HG02610 (cell line): ENCODE measurements around the gene TBL2.
"Not testable (repeated sequence)": the region's sequence is repeated elsewhere in the genome, so short reads cannot be mapped to it uniquely, and the experiment has no call there.

Source experiments
- ATAC-seq: cut with Tn5 transposase; IDR thresholded peaks from one replicate; pipeline ENCODE4 v1.9.1; 2021; ENCODE audit warnings: mild to moderate bottlenecking, moderate library complexity; ENCODE audit not compliant: unreplicated experiment

TBL2 gene, protein sequence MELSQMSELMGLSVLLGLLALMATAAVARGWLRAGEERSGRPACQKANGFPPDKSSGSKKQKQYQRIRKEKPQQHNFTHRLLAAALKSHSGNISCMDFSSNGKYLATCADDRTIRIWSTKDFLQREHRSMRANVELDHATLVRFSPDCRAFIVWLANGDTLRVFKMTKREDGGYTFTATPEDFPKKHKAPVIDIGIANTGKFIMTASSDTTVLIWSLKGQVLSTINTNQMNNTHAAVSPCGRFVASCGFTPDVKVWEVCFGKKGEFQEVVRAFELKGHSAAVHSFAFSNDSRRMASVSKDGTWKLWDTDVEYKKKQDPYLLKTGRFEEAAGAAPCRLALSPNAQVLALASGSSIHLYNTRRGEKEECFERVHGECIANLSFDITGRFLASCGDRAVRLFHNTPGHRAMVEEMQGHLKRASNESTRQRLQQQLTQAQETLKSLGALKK

DNA sequence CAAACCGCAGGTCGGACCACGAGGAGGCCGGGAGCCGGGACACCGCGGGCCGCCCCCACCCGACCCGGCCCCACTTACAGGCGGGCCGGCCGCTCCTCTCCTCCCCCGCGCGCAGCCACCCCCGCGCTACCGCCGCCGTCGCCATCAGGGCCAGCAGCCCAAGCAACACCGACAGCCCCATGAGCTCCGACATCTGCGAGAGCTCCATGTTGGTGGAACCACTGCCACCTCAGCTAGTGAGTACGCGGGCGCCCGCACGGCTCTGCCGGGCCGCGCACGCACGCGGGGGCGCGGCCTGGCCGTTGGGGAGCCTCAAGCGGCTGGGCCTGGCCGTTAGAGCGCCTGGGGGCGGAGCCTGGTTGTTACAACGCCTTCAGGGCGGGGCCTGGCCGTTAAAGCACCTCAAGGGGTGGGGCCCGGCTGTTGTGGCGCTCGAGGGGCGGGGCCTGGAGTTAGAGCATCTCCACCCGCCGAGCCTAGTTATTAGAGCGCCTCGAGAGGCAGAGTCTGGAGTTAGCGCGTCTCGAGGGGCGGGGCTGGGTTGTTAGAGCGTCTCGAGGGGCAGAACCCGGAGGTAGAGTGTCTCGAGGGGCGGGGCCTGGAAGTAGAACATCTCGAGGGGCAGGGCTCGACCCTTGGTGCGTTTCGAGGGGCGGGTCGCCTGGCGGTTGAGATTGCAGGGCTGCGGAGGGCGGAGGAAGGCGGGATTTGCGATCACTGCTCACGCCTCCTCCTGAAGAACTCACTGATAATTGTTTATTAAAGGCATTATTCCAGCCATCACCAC is at the start of gene TBL2:
TSS of gene TBL2 (minus strand) at position 238 of the 787 bp plus-strand sequence. CDS start at position 208, 30 bp downstream.
- ATAC-seq = peak; percentile 89

DNA sequence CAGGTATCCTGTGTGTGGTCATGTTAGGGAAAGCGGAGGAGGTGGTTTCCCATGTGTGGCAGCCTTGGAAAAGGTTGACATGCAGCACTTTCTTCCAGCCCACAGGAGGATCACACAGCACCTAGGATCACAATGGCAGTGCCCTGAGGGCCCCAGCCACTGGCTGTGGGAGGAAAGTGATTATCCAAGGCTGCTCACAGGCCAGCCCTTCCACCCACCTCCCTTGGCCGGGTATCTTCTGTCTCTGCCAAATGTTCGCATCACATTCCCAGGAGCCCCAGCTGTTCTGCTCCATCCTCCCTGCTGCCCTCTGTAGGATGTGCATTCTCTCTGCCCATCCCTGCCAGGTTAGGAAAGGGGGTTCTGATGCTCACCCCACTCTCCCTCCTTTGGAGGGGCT is 48.4 kb upstream of the TBL2 start:
- ATAC-seq = no peak

DNA sequence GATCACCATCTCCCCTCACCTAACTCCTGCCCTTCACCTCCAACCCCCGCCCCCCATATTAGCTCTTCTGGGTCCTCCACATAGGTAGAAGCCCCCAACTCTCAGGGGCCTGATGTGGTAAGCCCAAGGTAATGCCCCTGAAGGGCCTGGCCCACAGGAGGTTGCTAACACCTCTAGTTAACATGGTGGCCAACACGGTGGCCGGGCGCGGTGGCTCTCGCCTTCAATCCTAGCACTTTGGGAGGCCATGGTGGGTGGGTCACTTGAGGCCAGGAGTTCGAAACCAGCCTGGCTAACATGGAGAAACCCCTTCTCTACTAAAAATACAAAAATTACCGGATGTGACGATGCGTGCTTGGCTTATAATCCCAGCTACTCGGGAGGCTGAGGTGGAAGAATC is 46.9 kb upstream of the TBL2 start:
- no peak for ATAC-seq

DNA sequence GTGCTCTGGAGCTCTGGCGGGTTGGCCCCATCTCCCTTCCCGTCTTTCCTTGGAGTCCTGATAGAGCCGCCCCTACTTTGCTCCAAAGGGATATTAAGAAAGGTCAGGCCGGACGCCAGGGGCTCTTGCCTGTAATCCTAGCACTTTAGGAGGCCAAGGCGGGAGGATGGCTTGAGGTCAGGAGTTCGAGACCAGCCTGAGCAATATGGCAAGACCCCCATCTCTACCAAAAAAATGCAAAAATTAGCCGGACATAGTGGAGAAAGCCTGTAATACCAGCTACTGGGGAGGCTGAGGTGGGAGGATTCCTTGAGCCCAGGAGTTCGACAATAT is 46.3 kb upstream of the TBL2 start:
- no peak for ATAC-seq

DNA sequence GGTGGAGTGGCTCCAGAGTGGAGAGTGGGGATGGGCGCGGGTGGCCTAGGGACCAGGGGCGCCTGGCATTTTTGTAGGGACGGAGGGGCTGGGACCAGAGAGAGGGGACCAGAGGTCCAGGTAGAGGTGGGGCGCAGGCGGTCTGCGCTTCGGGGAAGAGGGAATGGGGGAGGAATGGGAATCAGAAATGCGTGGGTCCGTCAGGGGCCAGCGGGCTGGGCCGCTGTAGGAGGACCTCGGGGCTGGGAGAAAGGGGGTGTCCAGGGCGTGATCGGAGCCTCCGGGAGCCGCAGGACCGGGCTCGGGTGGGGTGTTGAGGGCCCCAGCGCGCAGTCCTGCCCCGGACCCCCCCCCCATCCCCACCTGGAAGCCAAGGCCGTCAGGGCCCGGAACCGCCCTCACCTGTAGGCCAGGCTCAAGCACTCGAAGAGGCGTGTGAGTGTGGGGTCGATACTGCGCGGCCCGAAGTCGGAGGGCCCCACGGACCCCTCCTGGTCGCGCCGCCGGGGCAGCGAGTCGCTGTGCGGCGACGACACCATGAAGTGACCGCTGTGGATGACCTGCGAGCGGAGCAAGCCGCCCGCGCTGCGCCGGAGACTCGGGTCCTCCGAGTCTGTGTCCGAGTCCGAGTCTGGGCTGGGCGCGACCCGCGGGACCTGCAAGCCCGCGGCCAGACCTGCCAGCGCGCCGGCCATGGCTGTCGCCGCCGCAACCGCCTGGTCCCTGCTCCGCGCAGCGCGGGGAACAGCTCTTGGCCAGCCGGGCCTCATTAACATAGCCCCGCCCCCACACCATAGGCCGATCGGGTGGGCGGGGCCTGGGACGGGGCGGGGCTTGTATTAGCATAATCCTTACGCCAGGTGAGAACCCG is 45.7 kb upstream of the TBL2 start, which contains the start of gene MLXIPL:
TSS of gene MLXIPL (minus strand) at position 725 of the 871 bp plus-strand sequence. CDS start at position 695, 30 bp downstream.
- ATAC-seq = no peak

DNA sequence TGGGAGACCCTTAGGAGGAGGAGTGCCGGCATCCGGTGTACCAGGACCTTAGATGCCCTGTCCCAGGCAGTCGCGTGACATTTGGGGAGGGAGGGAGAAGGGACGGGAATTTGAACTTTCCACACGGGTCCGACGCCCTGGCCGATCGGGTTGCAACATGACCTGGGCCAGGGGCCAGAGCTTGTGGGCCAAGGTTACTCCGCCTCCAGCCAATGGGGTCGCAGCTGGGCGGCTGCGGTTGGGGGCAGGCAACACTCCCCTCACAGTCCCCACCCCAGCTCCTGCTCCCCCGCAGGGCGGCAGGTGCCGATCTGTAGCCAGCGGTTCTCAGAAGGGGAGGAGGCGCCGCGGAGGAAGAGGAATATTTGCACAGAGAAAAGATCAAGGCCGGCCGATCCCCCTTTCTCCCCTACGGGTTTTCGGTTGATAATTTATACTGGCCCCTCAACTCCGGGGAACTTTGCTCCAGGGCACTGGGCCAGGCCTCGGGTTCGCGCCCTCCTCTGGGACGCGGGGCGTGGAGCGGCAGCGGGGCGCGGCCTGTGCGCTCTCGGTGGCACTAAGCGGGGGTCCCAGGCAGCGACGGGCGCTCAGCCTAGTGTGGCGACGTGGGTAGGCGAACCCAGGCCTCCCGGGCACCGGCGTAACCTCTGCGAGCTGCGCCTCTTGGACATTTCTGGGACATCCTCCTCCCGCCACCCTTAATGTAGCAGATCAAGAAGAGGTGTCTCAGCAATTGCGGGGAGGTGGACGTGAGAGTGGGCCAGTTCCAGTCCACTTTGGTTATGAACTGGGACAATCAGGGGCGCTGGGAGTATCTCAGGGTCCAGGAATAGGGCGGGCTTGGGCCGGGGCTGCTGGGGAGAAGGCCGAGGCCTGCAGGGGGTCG is 44.8 kb upstream of the TBL2 start:
- no peak for ATAC-seq

DNA sequence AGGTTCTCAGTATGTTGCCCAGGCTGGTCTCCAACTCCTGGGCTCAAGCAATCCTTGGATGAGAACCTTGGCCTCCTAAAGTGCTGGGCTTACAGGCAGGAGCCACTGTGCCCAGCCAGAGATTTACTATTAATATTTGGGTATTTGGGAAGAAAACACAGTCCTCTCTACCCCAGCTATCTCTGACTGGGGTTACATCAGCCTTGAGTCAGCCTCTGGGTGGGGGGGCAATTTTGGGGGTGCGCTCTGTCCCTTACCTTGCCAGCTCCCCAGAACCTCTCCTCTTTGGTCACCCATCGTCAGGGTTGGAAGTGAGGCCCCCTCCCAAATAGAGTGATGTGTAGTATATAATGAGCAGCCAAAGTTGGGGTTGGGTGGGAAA is 44.1 kb upstream of the TBL2 start:
- ATAC-seq = no peak

DNA sequence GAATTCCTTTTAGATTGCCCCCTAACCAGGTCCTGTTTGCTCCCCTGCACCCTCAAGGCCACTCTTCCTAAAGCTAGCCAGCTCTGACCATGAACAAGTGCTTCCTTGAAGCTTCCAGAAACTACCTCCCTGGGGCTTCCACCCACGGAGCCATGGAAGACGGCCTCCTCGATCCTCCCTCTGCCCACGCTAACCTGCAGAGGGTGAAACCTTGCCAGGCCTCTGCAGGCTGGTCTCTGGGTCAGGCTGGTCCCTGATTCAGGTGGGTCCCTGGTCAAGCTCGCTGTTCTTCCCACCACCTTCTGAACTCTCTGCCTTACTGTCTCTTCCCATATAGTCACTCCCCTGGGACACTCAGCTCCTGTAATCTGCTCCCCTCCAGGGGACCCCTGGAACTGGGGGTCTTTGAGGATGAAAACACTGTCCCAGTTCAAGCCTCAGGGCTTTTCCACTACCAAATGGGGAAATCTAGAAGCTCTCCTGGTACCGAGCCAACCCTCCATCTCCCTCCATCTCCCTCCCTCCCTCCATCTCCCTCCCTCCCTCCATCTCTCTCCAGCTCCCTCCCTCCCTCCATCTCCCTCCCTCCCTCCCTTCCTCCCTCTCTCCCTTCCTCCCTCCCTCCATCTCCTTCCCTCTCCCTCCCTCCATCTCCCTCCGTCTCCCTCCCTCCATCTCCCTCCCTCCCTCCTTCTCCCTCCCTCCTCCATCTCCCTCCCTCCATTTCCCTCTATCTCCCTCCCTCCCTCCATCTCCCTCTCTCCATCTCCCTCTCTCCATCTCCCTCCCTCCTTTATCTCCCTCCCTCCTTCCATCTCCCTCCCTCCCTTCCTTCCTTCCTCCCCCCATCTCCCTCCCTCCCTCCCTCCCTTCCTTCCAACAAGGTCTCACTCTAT is 43.0 kb upstream of the TBL2 start:
- ATAC-seq = no peak

DNA sequence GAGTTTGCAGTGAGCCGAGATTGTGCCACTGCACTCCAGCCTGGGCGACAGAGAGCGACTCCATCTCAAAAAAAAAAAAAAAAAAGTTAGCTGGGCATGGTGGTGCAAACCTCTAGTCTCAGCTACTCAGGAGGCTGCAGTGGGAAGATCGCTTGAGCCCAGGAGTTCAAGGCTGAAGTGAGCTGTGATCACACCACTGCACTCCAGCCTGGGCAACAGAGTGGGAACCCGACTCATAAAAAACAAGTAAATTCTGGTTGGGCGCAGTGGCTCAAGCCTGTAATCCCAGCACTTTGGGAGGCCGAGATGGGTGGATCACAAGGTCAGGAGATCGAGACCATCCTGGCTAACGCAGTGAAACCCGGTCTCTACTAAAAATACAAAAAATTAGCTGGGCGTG is 41.0 kb upstream of the TBL2 start:
- not testable (repeated sequence) for ATAC-seq

DNA sequence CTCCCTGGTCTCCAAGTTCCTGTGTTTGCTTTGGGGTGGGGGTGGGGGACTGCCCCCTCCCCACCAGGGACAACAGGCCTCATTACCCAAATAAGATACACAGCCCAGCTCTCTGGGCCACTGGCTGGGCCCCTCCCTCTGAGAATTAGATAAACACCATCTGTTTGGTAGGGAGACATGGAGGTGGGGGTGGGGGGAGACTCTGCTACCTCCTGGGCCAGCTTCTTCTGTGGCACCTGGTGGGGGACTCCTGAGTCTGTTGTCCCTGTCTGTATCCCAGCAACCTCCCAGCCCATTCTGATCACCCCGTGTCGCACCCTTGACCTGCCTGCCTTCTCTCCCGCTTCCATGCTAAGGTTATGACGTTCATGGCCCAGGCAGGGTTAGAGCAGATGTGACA is 40.2 kb upstream of the TBL2 start:
- ATAC-seq = no peak

DNA sequence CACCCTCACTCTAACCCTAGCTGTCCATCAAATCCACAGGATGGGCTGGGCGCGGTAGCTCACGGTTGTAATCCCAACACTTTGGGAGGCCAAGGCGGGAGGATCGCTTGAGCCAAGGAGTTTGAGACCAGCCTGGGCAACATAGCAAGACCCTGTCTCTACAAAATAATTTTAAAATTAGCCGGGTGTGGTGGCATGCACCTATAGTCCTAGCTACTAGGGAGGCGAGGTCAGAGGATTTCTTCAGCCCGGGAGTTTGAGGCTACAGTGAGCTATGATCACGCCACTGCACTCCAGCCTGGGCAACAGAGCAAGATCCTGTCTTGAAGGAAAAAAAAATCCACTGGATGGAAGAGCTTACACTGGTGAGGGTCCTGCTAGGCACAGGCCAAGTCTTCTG is 39.1 kb upstream of the TBL2 start:
- ATAC-seq = not testable (repeated sequence)

DNA sequence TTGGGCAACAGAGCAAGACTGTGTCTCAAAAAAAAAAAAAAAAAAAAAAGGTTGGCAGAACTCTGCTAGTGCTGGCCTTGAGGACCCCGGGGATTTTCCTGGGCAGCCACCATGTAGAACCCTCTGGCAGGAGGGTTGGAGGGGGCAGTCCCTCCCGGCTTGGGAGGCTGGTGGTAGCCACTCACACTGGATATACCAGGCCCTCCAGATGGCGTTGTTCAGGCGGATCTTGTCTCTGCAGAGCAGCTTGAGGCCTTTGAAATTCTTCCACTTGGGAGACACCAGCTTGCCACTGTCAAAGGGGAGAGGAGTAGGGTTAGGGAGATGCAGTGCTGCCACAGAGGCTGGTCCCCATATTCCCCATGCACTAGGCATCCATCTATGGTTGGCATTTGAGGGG is 37.5 kb upstream of the TBL2 start:
- ATAC-seq = no peak

DNA sequence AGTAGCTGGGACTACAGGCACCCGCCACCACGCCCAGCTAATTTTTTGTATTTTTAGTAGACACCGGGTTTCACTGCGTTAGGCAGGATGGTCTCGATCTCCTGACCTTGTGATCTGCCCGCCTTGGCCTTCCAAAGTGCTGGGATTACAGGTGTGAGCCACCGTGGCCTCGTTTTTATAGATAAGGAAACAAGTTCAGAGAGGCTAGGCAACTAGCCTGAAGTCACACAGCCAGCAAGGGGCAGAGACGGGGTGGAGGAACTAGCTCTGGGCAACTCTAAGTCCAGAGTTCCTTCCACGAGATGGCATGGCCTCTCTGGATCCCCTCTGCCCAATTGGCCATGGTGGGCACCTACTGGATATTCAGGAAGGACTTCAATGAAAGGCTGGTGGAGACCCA is 36.6 kb upstream of the TBL2 start:
- ATAC-seq = not testable (repeated sequence)

DNA sequence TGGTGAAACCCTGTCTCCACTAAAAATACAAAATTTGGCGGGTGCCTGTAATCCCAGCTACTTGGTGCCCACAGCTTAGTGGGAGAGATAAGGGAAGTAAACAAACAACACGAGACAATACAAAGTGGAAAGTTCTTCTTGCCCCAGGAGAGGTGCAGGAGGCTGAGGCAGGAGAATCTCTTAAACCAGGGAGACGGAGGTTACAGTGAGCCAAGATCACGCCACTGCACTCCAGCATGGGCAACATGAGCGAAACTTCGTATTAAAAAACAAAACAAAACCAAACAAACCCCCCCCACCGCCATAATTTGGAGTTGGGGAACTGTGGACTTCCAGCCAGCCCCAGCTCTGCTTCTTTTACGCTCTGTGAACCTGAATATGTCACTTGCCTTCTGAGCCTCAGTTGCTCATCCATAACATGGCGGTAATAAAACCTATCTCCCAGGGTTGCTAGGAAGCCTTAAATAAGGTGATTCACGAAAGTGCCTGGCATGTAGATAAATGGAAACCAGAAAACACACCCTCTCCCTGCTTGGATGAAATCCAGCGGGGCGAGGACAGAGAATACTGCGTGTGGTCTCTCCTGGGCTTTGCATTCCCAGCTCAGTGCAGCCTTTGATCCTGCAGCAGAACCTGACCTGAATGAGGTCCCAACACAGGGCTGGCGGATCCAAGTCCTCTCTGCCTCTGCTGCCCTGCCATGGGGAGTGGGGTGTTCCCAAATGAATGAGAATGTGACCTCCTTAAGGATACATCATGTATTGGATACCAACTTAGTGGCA is 35.8 kb upstream of the TBL2 start:
- ATAC-seq = no peak

DNA sequence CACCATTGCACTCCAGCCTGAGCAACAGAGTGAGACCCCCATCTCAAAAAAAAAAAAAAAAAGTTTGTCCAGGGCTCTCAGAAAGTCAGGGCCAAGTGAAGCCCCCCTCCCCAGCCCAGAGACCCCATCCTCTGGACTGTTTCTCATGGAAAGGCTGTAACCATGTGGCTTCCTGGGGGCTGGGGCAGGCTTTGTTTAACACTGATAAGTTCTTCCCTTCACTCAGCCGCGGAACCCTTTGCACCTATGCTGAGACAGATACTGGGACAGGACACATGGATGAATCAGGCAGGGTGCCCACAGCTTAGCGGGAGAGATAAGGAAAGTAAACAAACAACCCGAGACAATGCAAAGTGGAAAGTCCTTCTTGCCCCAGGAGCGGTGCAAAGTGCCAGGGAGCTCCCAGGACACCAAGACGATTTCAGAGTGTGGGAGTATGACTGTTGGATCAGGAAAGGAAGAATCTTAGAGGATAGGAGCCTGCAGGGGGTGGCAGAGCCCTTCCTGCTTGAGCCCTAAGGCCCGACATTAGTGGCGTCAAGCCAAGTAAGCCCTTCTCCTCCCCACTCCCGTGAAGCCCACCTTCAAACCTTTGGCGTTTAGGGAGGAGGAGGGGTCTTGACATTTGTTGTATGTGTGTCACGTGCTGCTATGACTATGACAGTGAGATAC is 34.4 kb upstream of the TBL2 start:
- no peak for ATAC-seq

DNA sequence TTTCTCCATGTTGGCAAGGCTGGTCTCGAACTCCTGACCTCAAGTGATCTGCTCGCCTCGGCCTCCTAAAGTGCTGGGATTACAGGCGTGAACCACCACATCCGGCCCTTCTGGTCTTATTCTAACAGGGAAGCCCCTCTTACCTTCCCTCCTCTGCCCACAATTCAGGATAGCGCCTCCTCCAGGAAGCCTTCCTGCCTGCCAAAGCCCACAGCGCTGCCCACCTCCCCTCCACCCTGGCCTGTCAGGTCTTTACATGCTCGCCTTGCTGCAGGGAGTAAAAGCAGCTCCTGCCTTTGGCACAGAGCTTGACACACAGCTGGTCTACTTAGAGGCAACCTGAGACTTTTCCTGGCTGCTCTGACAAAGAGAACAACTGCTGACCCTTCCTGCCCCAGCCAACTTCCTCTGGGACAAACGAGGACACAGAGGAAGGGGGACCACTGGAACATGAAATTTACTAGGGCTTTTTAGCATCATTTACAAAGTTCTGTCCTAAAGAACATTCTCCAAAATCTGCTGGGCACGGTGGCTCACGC is 32.7 kb upstream of the TBL2 start:
- ATAC-seq = no peak

DNA sequence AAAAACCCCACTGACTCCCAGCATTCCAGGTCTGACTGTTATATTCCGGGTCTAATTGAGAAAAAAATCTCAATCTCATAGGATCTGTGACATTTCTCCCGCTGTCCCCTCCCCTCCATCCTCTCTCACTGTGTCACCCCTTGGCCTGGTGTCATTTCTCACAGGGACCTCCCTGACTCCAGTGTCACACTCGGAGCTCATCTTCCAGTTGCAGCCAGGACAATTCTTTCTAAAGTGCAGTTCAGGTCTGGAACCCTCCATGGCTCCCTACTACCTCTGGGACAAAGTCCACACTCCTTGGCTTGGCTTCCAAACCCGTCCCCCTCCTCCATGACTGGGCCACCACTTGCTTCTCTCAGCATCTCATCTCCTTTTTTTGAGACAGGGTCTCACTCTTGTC is 31.7 kb upstream of the TBL2 start:
- ATAC-seq = no peak

DNA sequence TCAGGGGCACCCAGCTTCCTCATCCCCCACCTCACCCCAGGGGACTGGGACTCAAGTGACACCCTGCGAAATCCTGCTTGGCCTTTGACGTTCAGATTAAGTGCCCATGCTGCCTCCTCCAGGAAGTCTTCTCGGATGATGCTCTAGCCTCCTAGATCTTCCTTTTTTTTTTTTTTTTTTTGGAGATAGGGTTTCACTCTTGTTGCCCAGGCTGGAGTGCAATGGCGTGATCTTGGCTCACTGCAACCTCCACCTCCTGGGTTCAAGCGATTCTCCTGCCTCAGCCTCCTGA is 29.3 kb upstream of the TBL2 start:
- ATAC-seq = not testable (repeated sequence)
